Measurements from ENCODE around the gene TTC39C.

Gene TTC39C

GRCh38 chr18:23992089-23992940 lies 22.2 kb upstream of the TTC39C start:
- no peak for DNase-seq

- no peak for DNase-seq
Observed at GRCh38 chr18:23992941-23993280, 21.6 kb upstream of the TTC39C start.

GRCh38 chr18:23994361-23994902 lies 20.1 kb upstream of the TTC39C start:
- DNase-seq, result peak; percentile 92

- no peak for DNase-seq
Observed at GRCh38 chr18:23995180-23995579, 19.4 kb upstream of the TTC39C start.

GRCh38 chr18:23998018-23998417 lies 16.5 kb upstream of the TTC39C start:
- DNase-seq, result no peak

GRCh38 chr18:23998820-23999219 lies 15.7 kb upstream of the TTC39C start:
- peak; percentile 96 for DNase-seq

GRCh38 chr18:24000613-24001490 lies 13.7 kb upstream of the TTC39C start:
- DNase-seq, result no peak

GRCh38 chr18:24002479-24002878 lies 12.1 kb upstream of the TTC39C start:
- no peak for DNase-seq

GRCh38 chr18:24003288-24003687 lies 11.3 kb upstream of the TTC39C start:
- DNase-seq, result no peak

- no peak for DNase-seq
Observed at GRCh38 chr18:24003903-24004640, 10.5 kb upstream of the TTC39C start.

- DNase-seq, result no peak
Observed at GRCh38 chr18:24006712-24007313, 7.7 kb upstream of the TTC39C start.

GRCh38 chr18:24009246-24009645 lies 5.3 kb upstream of the TTC39C start:
- DNase-seq, result no peak

GRCh38 chr18:24009651-24010333 lies 4.8 kb upstream of the TTC39C start:
- DNase-seq, result peak; percentile 62

- no peak for DNase-seq
Observed at GRCh38 chr18:24010673-24011072, 3.9 kb upstream of the TTC39C start.

- DNase-seq, result no peak
Observed at GRCh38 chr18:24011123-24011917, 3.2 kb upstream of the TTC39C start.

GRCh38 chr18:24013051-24013450 lies 1.5 kb upstream of the TTC39C start:
- no peak for DNase-seq

- DNase-seq, result no peak
Observed at GRCh38 chr18:24014986-24015638, 558 bp downstream of the TTC39C start.

GRCh38 chr18:24015639-24016631 lies 1.4 kb downstream of the TTC39C start:
- DNase-seq, result no peak

GRCh38 chr18:24016643-24017042 lies 2.1 kb downstream of the TTC39C start:
- no peak for DNase-seq

All from NCI-H2029 (cell line).